WTC11 (cell line): ENCODE measurements around the gene RNF115. TPM values are rescaled to one million over a fixed set of nuclear protein-coding genes. Genes with fewer than 3 reads are reported as not detected.

ENCODE experiments used
- ATAC-seq: fragments of 200-7000 bp; cut with Tn5 transposase; 2 replicates; pipeline ENCODE4 v1.10.0; 2021; ENCODE audit warnings: mild to moderate bottlenecking, moderate library complexity
- CTCF ChIA-PET: fragments of 300-600 bp; sonication (Branson Sonifier 250); formaldehyde crosslinking; loops from one replicate; lab custom pipeline; 2021; ENCODE audit warnings: antibody characterized with exemption; lab: Charles Lee
- POLR2A ChIA-PET: fragments of 350-600 bp; sonication (Branson Sonifier 250); formaldehyde crosslinking; loops from one replicate; lab custom pipeline; 2021; ENCODE audit warnings: antibody characterized with exemption; lab: Charles Lee
- DNase-seq: peaks from one replicate; pipeline ENCODE4 v3.0.0; 2021; ENCODE audit warnings: low spot score
- H3K27ac Mint-ChIP-seq: 2 replicates; pipeline ENCODE4 v1.8.0; 2021; ENCODE audit warnings: mixed read lengths
- H3K27me3 Mint-ChIP-seq: 2 replicates; pipeline ENCODE4 v1.8.0; 2021; ENCODE audit warnings: low read depth, mild to moderate bottlenecking, moderate library complexity, mixed read lengths
- H3K36me3 Mint-ChIP-seq: 2 replicates; pipeline ENCODE4 v1.8.0; 2021; ENCODE audit warnings: mixed read lengths
- H3K4me1 Mint-ChIP-seq: 2 replicates; pipeline ENCODE4 v1.8.0; 2022; ENCODE audit warnings: mixed read lengths
- H3K4me3 Mint-ChIP-seq: 2 replicates; pipeline ENCODE4 v1.8.0; 2021; ENCODE audit warnings: mild to moderate bottlenecking, moderate library complexity, mixed read lengths
- H3K9me3 Mint-ChIP-seq: 2 replicates; pipeline ENCODE4 v1.8.0; 2021; ENCODE audit warnings: mixed read lengths
- ATF3 ChIP-seq: sonication (generic); formaldehyde crosslinking; conservative IDR thresholded peaks from 2 replicates; pipeline ENCODE4 v1.8.1; 2022; ENCODE audit warnings: mild to moderate bottlenecking, missing genetic modification reagents
- E2F5 ChIP-seq: sonication (generic); formaldehyde crosslinking; IDR thresholded peaks from 2 replicates; pipeline ENCODE4 v1.8.1; 2022; ENCODE audit warnings: mild to moderate bottlenecking, moderate library complexity, missing genetic modification reagents
- ERG ChIP-seq: fragments of 250-450 bp; sonication (Bioruptor Pico); IDR thresholded peaks from 2 replicates; pipeline ENCODE4 v1.8.0; 2021; ENCODE audit warnings: mild to moderate bottlenecking
- ETV6 ChIP-seq: sonication (generic); formaldehyde crosslinking; IDR thresholded peaks from 2 replicates; pipeline ENCODE4 v1.8.1; 2022; ENCODE audit warnings: mild to moderate bottlenecking, missing genetic modification reagents
- GRHL2 ChIP-seq: fragments of 250-450 bp; sonication (Bioruptor Pico); IDR thresholded peaks from 2 replicates; pipeline ENCODE4 v1.8.0; 2022; ENCODE audit warnings: mild to moderate bottlenecking, moderate library complexity; ENCODE audit not compliant: insufficient replicate concordance, severe bottlenecking
- IRF2 ChIP-seq: sonication (generic); formaldehyde crosslinking; IDR thresholded peaks from 2 replicates; pipeline ENCODE4 v1.8.0; 2022; ENCODE audit warnings: low read depth, missing genetic modification reagents, borderline replicate concordance
- MXD4 ChIP-seq: fragments of 250-450 bp; sonication (Bioruptor Pico); IDR thresholded peaks from 2 replicates; pipeline ENCODE4 v1.8.0; 2021; ENCODE audit warnings: mild to moderate bottlenecking, moderate library complexity, borderline replicate concordance
- NR3C1 ChIP-seq: sonication (generic); formaldehyde crosslinking; conservative IDR thresholded peaks from 2 replicates; pipeline ENCODE4 v1.8.1; 2023; ENCODE audit warnings: low read depth, mild to moderate bottlenecking, missing genetic modification reagents
- PRDM15 ChIP-seq: sonication (generic); formaldehyde crosslinking; IDR thresholded peaks from 2 replicates; pipeline ENCODE4 v1.8.0; 2022; ENCODE audit warnings: missing genetic modification reagents
- SMAD4 ChIP-seq: sonication (generic); formaldehyde crosslinking; IDR thresholded peaks from 2 replicates; pipeline ENCODE4 v1.8.0; 2022; ENCODE audit warnings: mild to moderate bottlenecking, missing genetic modification reagents
- ZNF138 ChIP-seq: sonication (generic); formaldehyde crosslinking; conservative IDR thresholded peaks from 2 replicates; pipeline ENCODE4 v1.8.1; 2022; ENCODE audit warnings: mild to moderate bottlenecking, moderate library complexity, missing genetic modification reagents
- ZNF396 ChIP-seq: fragments of 250-450 bp; sonication (Bioruptor Pico); IDR thresholded peaks from 2 replicates; pipeline ENCODE4 v1.8.0; 2021; ENCODE audit warnings: mild to moderate bottlenecking, moderate library complexity, borderline replicate concordance
- total RNA-seq: library from RNA; stranded (reverse); gene quantifications from 3 replicates; pipeline ENCODE4 v1.2.3, GENCODE V29; 2021

The RNF115 gene
- total RNA-seq, 1 experiment from 2014 or later = 8.1 TPM

- ATAC-seq (no peak), DNase-seq (no peak)
- no peak overlapping the region for H3K27ac Mint-ChIP-seq
- H3K4me1 Mint-ChIP-seq = no peaks in the 10 kb centered on the region
- no peak overlapping the region for H3K4me3 Mint-ChIP-seq
- no peaks in the 10 kb centered on the region for H3K27me3 Mint-ChIP-seq
- POLR2A ChIA-PET = no interaction called here
- H3K9me3 Mint-ChIP-seq = no peaks in the 10 kb centered on the region
- CTCF ChIA-PET = no interaction called here
- peaks cover 5% of the 10 kb centered on the region; the same call in 1 of the 2 replicates for H3K36me3 Mint-ChIP-seq
- TF ChIP-seq PRDM15 (no peak), IRF2 (CRISPR knock-in tag) (no peak)
These were observed 73.5 kb downstream of the RNF115 start for GRCh38 chr1:145750426-145750825.

- H3K27ac Mint-ChIP-seq = no peak overlapping the region
- no peak for DNase-seq
- H3K4me3 Mint-ChIP-seq = no peak overlapping the region
- no peaks in the 10 kb centered on the region for H3K4me1 Mint-ChIP-seq
- TF ChIP-seq ERG (CRISPR knock-in tag) = no peak
- no peak for TF ChIP-seq E2F5 (CRISPR knock-in tag)
- no peak for TF ChIP-seq GRHL2 (CRISPR knock-in tag)
- TF ChIP-seq MXD4 (CRISPR knock-in tag) = no peak
- no peak for TF ChIP-seq ZNF396 (CRISPR knock-in tag)
- no peaks in the 10 kb centered on the region for H3K27me3 Mint-ChIP-seq
- POLR2A ChIA-PET = no interaction called here
- CTCF ChIA-PET = no interaction called here
- peaks cover 7% of the 10 kb centered on the region; the same call in 1 of the 2 replicates for H3K36me3 Mint-ChIP-seq
- no peaks in the 10 kb centered on the region for H3K9me3 Mint-ChIP-seq
- ATAC-seq = no peak
These were observed 76.3 kb downstream of the RNF115 start for GRCh38 chr1:145747398-145748247.

GRCh38 chr1:145740269-145740668 is 83.6 kb downstream of the RNF115 start:
- ChIA-PET POLR2A (no interaction called here), CTCF (interaction anchor here (2.1 kb wide), 1 partner anchor 19 kb away, joined by 6 read pairs; no protein-coding TSS in a partner anchor)
- Mint-ChIP-seq H3K27me3 (no peaks in the 10 kb centered on the region), H3K4me1 (no peaks in the 10 kb centered on the region), H3K36me3 (peaks cover 2% of the 10 kb centered on the region; the same call in 1 of the 2 replicates), H3K9me3 (no peaks in the 10 kb centered on the region), H3K4me3 (no peak overlapping the region), H3K27ac (no peak overlapping the region)
- TF ChIP-seq PRDM15 (no peak), ZNF138 (CRISPR knock-in tag) (no peak), SMAD4 (no peak), ETV6 (CRISPR knock-in tag) (no peak), GRHL2 (CRISPR knock-in tag) (no peak), NR3C1 (CRISPR knock-in tag) (no peak), ATF3 (CRISPR knock-in tag) (no peak)
- ATAC-seq = no peak
- DNase-seq = no peak
